Osteoblast (primary cell): ENCODE results near the gene PLEKHO2. TPM values are rescaled to one million over a fixed set of nuclear protein-coding genes. Genes with fewer than 3 reads are reported as not detected.

Experiments
- DNase-seq: peaks from one replicate; pipeline ENCODE4 v3.0.0; 2011; ENCODE audit warnings: low spot score, mixed read lengths; ENCODE audit not compliant: insufficient read length; ENCODE audit errors: missing footprints
- H2AFZ ChIP-seq: 2 replicates; pipeline ENCODE4 v1.6.0; 2011; ENCODE audit warnings: mild to moderate bottlenecking, low read length
- H3K27ac ChIP-seq: 2 replicates; pipeline ENCODE4 v1.5.1; 2011; ENCODE audit warnings: mild to moderate bottlenecking, low read depth, low read length, moderate library complexity
- H3K27me3 ChIP-seq: 2 replicates; pipeline ENCODE4 v1.6.0; 2012; ENCODE audit warnings: mild to moderate bottlenecking, control low read depth, inconsistent platforms, low read length, moderate library complexity; ENCODE audit not compliant: insufficient read depth
- H3K36me3 ChIP-seq: 2 replicates; pipeline ENCODE4 v1.5.1; 2011; ENCODE audit warnings: mild to moderate bottlenecking, low read length, control low read depth, moderate library complexity; ENCODE audit not compliant: insufficient read depth
- H3K4me1 ChIP-seq: 2 replicates; pipeline ENCODE4 v1.5.1; 2011; ENCODE audit warnings: mild to moderate bottlenecking, low read length, control low read depth, moderate library complexity; ENCODE audit not compliant: insufficient read depth
- H3K4me2 ChIP-seq: 2 replicates; pipeline ENCODE4 v1.6.0; 2011; ENCODE audit warnings: mild to moderate bottlenecking, low read length; ENCODE audit not compliant: insufficient read depth
- H3K4me3 ChIP-seq: fragments of 200-600 bp; sonication (generic); 3 replicates; pipeline ENCODE4 v1.5.1; 2012; ENCODE audit warnings: mild to moderate bottlenecking, low read length, inconsistent platforms; ENCODE audit not compliant: insufficient read depth
- H3K79me2 ChIP-seq: 2 replicates; pipeline ENCODE4 v1.6.0; 2012; ENCODE audit warnings: mild to moderate bottlenecking, low read length, control low read depth, inconsistent platforms; ENCODE audit not compliant: insufficient read depth
- H3K9me3 ChIP-seq: 2 replicates; pipeline ENCODE4 v1.5.1; 2011; ENCODE audit warnings: low read depth, low read length, control low read depth
- H4K20me1 ChIP-seq: 2 replicates; pipeline ENCODE4 v1.6.0; 2012; ENCODE audit warnings: mild to moderate bottlenecking, low read length, control low read depth; ENCODE audit not compliant: insufficient read depth
- CTCF ChIP-seq: IDR thresholded peaks from 2 replicates; pipeline ENCODE4 v1.5.1; 2011; ENCODE audit warnings: mild to moderate bottlenecking, low read depth, low read length, moderate library complexity; ENCODE audit errors: extremely low read depth
- total RNA-seq: library from RNA; depleted of rRNA; stranded (reverse); fragments of >200 nt; gene quantifications from 2 replicates; pipeline ENCODE4 v1.2.3, GENCODE V29; 2012

PLEKHO2 gene
- total RNA-seq, 1 donor, result 41.6 TPM

GRCh38 chr15:64869501-64869900 is 27.8 kb downstream of the PLEKHO2 start:
- Histone ChIP-seq H4K20me1 (no peaks in the 10 kb centered on the region), H3K27ac (no peak overlapping the region), H3K36me3 (peaks cover 14% of the 10 kb centered on the region), H3K27me3 (no peaks in the 10 kb centered on the region), H3K4me1 (peaks cover 18% of the 10 kb centered on the region), H2AFZ (no peak overlapping the region), H3K4me2 (no peak overlapping the region), H3K9me3 (no peaks in the 10 kb centered on the region), H3K79me2 (peaks cover 2% of the 10 kb centered on the region), H3K4me3 (no peak overlapping the region)
- TF ChIP-seq CTCF, result no peak
- DNase-seq, result no peak

GRCh38 chr15:64870353-64870752 is 28.6 kb downstream of the PLEKHO2 start:
- Histone ChIP-seq H3K79me2 (peaks cover 2% of the 10 kb centered on the region), H3K4me3 (no peak overlapping the region), H2AFZ (no peak overlapping the region), H4K20me1 (no peaks in the 10 kb centered on the region), H3K9me3 (no peaks in the 10 kb centered on the region), H3K4me2 (no peak overlapping the region), H3K27ac (no peak overlapping the region), H3K4me1 (peaks cover 18% of the 10 kb centered on the region), H3K36me3 (peaks cover 12% of the 10 kb centered on the region), H3K27me3 (no peaks in the 10 kb centered on the region)
- TF ChIP-seq CTCF, result no peak
- DNase-seq, result no peak

- no peak overlapping the region for H2AFZ ChIP-seq
- no peak overlapping the region for H3K27ac ChIP-seq
- no peak for TF ChIP-seq CTCF
- no peak for DNase-seq
- H3K79me2 ChIP-seq, result no peaks in the 10 kb centered on the region
- H3K9me3 ChIP-seq, result no peaks in the 10 kb centered on the region
- no peak overlapping the region for H3K4me3 ChIP-seq
- H4K20me1 ChIP-seq, result no peaks in the 10 kb centered on the region
- no peaks in the 10 kb centered on the region for H3K36me3 ChIP-seq
- H3K4me1 ChIP-seq, result peaks cover 21% of the 10 kb centered on the region
- no peaks in the 10 kb centered on the region for H3K27me3 ChIP-seq
- H3K4me2 ChIP-seq, result no peak overlapping the region
These were observed 34.0 kb downstream of the PLEKHO2 start for GRCh38 chr15:64875641-64876223.

GRCh38 chr15:64877435-64877834 is 35.7 kb downstream of the PLEKHO2 start:
- Histone ChIP-seq H3K4me3 (no peak overlapping the region), H3K4me1 (peaks cover 29% of the 10 kb centered on the region), H3K79me2 (no peaks in the 10 kb centered on the region), H3K36me3 (no peaks in the 10 kb centered on the region), H3K4me2 (no peak overlapping the region), H4K20me1 (no peaks in the 10 kb centered on the region), H2AFZ (peak overlapping the region; percentile 67), H3K27me3 (no peaks in the 10 kb centered on the region), H3K9me3 (no peaks in the 10 kb centered on the region), H3K27ac (no peak overlapping the region)
- TF ChIP-seq CTCF, result no peak
- peak; percentile 85 for DNase-seq
